HG02852 (cell line): ENCODE results near the gene SLC43A1.
A peak's percentile ranks its signal among the peaks of the same experiment; 100 is the strongest.

Source experiments
- ATAC-seq: cut with Tn5 transposase; IDR thresholded peaks from one replicate; pipeline ENCODE4 v1.9.1; 2021; ENCODE audit warnings: mild to moderate bottlenecking, moderate library complexity; ENCODE audit not compliant: unreplicated experiment

SLC43A1 gene

DNA sequence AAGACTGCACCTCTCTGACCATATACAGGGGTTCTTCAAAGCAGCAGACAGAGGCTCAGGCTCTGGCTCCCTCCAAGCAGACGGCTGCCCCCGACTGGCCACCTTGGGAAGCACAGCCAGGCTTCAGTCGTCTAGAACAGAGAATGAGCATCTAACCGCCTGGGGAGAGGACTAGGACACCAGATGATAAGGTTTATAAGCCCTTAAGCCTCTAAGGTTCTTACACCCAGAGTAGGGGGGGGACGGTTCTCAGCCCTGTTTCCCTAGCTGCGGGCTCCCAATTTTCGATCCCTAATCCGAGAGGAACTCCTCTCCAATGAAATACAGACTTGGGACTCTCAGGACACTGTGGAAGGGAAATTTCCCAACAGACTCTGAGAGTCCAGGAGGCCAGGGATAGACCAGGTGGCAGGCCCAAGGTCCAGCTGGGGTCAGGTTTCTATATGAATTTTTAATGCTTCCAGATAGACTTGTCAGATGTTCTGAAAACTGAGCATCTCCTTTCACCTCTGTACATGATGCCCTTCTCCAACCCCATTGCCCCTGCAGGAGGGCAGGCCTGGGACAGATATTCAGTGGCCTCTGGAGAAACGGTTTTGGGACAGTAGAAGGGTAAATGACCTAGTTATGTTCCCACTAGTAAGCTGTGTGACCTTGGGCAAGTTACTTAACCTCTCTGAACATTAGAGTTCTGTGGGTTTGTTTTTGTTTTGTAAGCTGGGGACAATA, 34.9 kb downstream of the SLC43A1 start:
- peak; percentile 39 for ATAC-seq

DNA sequence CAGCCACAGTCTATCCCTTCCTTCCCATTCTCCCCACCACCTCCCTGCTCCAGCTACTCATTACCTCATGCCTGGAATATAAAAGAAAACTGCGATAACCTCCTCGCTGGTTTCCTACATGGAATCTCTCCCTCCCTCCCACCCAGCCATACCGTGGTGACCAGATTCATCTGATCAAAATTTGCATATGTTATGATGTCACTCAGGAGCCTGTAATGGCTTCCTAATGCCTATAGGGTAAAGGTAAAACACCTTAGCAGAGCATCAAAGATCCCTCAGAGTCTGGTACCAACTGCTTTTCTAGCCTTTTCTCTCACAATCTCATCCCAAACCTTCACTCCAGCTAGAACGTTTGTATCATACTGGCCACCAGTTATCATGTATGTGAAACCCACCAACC, 35.6 kb downstream of the SLC43A1 start:
- no peak for ATAC-seq

DNA sequence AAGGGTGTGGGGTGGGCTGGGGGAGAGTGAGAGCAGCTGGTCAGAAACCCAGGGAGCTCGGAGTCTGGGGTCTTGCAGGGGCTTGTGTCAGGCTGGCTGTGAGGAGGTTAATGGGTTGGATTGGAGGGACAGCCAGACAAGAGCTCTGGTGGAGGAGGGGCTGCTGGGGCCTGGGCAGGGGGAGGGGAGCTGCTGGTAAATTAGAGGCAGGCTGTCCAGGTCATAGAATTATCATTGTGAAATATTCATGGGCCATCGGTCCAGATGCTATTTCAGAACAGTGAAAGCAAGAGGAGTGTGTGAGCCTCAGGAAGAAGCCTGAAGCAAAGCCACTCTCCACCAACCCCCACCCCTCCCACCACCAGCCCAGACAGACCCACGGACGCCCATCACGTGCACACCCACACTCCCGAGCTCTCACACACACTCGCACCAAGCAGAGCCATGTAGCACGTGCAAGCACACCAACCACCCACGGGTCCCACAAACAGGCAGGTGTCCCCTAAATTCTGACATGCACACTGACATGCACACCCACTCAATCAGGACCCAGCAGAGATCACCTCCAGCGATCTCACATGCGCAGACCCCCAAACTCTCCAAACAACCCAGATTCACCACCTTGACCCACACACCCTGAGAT, 36.4 kb downstream of the SLC43A1 start:
- ATAC-seq, result no peak

DNA sequence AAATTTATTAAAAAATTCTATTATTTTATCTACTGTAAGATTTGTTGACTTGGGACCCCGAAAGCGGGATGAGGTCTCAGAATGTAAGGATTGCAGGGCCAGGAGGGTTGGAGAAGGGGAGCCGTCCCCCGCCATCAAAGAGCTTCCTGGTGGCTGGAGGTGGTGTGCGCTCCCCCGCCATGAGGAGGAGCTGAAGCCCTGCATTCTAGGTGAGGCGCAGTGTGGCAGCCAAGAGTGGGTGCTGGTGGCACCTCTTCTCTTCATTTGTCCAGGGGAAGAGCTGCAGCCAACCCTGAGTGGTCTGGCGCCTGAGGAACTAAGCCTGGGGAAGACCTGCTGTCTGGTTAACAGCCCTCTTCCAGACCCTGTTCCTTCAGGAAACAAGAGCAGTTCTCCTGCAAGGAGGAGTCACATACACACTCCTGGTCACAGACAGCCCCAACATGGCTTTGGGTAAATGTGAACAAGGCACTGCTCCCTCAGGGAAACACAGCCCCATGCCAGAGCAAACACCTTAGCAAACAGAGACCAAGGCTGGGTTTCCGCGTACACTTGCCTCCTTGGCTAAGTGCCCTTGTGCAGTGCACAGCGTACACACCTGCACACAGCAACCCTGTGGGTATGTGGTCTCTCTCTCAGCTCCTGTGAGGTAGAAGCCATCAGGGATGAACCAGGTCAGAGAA, 37.9 kb downstream of the SLC43A1 start:
- ATAC-seq, result no peak

DNA sequence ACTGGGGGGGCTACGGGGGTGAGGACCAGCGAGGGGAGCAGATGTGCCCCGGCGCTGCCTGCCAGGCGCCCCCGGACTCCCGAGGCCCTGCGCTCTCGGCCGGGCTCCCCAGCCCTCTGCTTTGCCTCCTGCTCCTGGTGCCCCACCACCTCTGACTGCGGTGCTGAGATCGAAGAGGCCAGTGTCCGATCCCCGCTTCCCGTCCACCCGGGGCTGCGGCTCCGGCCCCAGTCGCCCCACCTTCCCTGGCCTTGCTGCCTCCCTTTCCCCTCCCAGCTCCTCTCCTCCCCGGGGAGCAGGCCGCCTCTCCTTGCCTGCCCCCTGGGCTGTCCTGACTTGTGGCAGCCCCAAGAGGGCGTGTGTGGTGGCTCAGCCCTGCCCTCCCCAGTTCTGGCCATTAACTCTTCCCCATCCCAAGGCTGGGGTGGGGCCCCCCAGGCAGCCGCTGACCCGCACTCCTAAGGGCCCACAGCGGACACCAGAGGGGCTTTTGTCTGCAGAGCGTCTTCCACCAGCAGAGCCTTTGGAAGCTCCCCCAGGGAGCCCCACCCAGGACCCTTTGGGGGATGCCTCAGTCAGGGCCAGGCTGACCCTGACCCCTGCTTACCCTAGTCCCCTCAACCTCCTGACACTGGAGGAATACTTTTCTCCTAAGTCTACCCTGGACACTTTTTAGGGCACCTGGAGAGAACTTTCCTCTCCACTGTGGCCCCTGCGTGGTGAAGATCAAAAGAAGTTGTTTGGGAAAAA, 38.6 kb downstream of the SLC43A1 start:
- ATAC-seq, result peak; percentile 46

DNA sequence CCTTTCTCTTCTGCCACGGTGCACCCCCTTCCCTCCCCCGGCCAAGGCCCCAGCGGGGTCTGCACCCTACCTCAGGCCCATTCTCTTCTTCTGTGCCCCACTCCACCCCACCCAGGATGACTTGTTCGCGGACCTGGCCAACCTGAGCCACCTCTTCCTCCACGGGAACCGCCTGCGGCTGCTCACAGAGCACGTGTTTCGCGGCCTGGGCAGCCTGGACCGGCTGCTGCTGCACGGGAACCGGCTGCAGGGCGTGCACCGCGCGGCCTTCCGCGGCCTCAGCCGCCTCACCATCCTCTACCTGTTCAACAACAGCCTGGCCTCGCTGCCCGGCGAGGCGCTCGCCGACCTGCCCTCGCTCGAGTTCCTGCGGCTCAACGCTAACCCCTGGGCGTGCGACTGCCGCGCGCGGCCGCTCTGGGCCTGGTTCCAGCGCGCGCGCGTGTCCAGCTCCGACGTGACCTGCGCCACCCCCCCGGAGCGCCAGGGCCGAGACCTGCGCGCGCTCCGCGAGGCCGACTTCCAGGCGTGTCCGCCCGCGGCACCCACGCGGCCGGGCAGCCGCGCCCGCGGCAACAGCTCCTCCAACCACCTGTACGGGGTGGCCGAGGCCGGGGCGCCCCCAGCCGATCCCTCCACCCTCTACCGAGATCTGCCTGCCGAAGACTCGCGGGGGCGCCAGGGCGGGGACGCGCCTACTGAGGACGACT, 39.3 kb downstream of the SLC43A1 start:
- peak; percentile 31 for ATAC-seq

DNA sequence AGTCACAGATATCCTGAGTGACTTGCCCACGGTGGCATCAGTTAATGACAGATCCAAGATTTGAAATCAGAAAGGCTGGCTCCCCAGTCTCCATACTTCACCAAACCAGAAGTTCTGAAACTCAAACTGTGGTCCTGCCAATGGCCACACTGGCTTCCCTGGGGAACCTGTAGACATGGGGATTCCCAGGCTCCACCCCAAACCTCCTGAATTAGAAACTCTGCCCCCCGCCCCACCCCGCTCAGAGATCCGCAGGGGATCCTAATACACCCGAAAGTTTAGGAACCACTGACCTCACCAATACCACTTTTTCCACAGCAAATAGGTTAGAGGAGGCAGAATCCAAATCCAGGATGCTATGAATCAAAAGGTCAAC, 39.8 kb downstream of the SLC43A1 start:
- peak; percentile 22 for ATAC-seq

DNA sequence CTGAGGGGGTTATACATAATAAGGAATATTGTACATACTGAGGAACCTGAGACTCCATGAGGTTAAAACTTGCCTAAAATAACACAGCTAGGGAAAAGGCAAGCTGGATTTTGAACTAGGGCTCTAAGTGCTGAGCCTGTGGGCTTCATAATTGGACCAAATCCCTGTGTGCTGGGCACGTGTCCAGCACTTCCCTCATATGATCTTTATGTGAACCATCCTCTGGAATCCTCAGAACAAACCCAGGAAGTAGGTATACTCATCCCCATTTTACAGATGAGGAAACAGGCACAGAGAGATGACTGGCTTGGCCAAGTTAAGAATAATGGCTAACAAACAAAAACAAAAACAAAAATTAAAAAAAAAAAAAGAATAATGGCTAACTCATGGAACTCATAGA, 40.3 kb downstream of the SLC43A1 start:
- no peak for ATAC-seq

DNA sequence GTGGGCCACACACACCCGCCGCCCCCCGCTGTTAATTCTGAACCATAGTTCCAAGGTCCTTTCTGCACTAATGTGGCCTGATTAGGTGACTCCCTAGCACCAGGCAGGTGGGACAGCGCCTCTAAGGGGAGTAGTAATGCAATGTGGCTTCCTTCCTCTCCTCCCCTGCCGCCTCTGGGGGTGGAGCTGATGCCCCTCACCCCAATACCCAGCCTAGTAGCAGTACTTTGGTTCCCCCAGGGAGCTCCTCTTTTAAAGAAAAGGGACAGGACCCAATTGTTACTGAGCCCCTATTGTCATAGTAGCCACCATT, 40.7 kb downstream of the SLC43A1 start:
- no peak for ATAC-seq

DNA sequence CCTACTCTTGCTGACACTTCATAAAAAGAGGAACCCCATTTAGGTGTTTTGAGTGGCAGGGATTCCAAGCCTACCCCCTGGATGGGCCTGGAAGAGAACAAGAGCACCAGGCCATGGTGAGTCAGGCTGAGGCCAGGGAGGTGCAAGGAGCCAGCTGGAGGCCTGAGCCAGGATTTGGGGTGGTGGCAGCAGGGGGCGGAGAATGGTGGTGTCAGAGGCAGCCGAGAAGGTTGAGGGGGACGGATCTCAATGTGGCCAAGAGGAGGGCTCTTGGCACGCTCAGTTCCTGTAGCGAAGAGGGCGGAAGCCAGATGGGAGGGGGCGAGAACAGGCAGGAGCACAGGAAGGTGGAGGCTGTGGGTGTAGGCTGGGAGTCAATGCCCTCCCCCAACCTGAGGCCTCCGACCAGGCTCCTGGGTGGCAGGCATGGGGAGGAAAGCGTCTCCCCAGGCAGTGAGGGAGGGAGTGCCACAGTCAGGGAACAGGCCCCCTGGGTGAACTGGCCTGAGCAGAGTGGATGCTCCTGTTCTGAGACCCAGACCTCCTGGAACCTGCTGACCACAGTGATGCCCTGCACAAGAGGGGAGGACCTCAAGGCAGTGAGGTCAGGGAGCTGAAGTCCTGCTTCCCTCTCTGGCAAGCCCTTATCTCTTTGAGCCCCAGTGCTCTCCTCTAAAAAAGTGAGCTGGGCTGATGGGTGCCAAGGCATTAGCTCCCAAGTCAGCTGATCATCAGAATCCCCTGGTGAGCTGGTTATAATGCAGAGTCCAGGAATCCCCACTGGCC, 41.3 kb downstream of the SLC43A1 start:
- no peak for ATAC-seq

DNA sequence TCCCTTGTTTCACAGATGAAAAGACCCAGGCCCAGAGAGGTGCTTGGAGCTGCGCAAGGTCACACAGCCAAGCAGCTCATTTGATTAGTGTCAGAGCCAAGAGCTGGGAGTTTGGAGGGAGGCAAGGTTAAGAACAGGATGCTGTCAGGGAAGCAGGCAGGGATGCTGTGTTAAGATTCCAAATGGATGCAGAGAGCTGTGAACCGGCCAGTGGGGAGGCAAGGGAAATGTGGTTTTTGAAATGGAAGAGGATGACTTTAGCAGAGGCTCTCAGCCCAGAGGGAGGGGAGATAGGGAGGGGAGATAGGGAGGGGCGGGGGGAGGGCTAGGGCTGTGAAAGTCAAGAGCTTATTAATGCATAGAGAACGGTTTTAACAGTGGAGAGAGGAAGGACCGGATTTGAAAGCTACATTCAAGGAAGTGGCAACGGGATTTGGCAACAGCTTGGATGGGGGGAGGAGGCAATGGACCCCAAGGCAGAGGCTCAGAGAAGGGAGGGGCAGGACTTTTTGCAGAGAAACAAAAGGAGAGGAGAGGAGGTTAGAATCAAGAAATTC, 42.1 kb downstream of the SLC43A1 start:
- ATAC-seq, result no peak

DNA sequence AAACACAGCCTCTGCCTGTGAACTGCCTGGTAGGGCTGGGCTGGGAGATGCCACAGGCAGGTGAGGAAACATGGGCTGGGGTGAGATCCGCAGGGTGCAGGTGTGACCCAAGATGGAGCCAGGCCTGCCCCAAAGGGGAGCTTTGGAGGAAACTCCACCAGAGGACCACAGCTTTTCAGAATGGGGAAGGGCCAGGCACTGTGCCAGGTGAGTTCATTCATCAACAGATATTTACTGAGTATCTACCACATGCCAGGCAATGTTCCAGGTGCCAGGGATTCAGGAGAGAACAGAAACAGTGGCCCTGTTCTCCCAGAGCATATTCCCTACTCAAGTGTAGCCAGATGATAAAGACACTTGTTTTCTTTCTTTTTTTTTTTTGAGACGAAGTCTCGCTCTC, 44.0 kb downstream of the SLC43A1 start:
- ATAC-seq, result no peak

DNA sequence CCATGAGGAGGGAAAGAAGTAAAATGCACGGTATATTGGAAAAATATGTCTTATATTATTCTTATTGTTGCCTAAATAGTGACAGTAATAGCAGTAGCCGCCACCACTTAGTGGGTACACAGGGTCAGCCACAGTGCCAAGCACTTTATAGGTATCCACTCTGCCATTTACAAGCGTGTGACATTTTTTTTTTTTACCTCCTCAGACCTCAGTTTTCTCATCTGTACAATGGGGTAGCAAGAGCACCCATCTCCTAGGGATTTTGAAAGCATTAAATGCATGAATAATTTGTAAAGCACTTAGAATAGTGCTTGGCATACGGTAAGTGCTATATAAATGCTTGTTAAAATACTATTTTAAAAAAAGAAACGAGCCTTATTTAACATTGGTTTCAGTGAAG, 46.2 kb downstream of the SLC43A1 start:
- ATAC-seq, result no peak

DNA sequence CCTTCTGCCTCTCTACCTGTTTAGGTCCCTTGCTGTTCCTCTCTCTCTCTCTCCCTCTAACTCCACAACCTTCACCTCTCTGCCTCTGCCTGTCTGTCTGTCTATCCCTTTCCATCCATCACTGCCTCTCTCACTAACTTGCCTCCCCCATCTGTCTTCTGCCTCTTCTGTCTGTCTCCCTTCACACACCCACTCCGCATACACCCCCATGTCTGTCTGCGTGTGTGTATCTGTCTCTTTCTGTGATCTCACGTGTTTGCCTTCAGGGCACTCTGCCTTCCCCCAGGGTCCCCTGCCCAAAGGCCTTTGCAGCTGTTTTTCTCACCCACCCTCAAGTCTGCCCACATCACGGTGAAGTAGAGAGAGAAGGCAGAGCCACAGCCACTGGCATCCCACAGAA, 47.2 kb downstream of the SLC43A1 start:
- ATAC-seq, result no peak

DNA sequence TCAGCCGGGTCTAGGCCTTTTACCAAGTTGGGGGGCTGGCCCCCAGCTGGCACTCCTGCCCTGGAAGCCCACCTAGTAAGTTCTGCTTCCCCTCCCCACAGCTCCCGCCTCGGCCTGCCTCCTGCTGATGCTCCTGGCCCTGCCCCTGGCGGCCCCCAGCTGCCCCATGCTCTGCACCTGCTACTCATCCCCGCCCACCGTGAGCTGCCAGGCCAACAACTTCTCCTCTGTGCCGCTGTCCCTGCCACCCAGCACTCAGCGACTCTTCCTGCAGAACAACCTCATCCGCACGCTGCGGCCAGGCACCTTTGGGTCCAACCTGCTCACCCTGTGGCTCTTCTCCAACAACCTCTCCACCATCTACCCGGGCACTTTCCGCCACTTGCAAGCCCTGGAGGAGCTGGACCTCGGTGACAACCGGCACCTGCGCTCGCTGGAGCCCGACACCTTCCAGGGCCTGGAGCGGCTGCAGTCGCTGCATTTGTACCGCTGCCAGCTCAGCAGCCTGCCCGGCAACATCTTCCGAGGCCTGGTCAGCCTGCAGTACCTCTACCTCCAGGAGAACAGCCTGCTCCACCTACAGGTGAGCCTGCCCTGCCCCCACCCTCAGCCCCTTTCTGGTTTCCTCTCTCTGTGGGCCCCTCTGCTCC, 47.9 kb downstream of the SLC43A1 start:
- no peak for ATAC-seq

DNA sequence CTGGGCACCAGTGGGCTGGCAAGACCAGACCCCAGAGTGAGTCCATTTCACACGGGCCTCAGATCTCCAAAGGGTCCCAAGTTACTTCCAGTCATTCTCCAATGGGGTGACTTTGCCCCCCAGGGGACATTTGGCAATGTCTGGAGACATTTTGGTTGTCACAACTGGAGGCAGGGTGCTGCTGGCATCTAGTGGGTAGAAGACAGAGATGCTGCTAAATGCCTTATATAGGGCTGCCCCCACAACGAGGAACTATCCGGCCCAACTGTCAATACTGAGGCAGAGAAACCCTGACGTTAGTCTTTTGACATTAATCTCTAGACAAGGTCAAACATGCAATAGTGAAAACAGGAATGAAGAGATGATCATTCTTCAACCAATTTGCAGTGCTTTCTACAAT, 48.8 kb downstream of the SLC43A1 start:
- ATAC-seq, result no peak

DNA sequence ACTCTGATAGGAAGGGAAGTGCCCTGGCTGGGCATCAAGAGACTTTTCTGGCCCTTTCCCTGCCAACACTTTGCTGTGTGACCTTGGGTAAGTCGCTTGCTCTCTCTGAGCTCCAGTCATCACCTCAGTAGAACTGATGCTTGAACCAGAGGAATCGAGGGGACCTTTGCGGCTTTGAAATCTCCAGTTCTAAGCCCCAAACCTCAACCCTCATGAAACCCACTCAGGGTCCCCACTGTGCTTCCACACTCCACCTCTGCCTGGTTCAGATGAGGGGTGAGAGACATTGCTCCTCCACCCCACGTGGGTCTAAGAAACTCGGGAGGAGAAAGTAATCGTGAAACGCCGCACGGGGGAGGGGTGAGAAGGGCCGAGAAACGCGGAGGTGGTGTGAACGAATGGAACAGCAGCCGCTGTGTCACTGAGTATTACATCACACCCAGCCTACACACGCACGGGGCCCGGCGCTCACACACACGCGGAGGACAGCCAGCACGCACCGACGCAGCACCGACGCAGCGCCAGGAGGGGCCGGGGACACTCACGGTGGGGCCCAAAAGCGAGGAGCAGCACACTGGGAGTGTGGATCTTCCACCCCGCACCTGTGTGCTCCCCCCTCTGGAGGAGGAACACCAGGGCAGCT, 50.8 kb downstream of the SLC43A1 start:
- no peak for ATAC-seq

DNA sequence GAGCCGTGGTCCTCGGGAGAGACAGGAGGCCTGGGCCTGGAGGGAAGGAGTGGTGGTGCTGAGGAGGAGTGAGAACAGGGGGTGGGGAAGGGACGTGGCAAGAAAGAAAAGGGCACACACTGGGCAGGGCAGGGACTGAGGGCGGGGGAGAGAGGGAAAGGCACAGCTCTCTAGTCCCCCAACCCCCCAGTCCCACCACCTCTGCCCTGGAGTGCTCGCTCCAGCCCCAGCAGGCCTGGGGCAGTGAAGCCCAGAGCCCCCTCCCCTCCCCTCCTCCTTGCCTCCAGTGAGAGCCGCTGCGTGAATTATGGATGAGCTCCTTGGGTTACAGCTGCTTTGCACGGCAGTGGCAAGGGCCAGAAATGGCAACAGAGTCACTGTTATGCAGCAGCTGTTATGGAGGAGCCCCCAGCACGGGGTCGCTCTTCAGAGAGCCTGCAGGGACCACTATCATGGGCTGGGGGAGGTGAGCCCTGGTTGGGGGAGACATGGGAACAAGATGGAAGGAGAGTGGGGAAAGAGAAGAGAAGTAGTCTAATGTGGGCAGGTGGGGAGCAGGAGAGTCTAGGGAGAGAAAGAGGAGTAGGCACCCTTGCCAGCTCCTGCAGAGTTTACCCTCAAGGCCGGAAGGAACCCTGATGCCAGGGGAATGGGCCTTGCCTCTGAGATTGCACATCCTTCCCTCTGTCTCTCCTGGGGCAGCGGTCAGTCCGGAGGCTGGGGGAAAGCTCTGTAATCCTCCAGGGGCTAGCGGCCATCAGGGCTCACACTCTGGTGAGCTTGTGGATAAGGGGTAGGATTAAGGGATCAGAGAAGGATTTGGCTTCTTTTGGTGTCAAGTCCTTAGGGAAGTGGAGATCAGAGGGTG, 51.6 kb downstream of the SLC43A1 start:
- ATAC-seq, result no peak
